ENCODE results near the gene SPRTN. TPM values are rescaled to one million over a fixed set of nuclear protein-coding genes. Genes with fewer than 3 reads are reported as not detected.

SPRTN gene
- total RNA-seq, 1 donor from 2014 or later = 18.9 TPM

- Mint-ChIP-seq H3K36me3 (ENCODE audit: low read depth) (peaks cover 59% of the 10 kb centered on the region), H3K9me3 (no peaks in the 10 kb centered on the region), H3K27me3 (peaks cover 1% of the 10 kb centered on the region), H3K4me1 (peaks cover 74% of the 10 kb centered on the region), H3K27ac (peak overlapping the region; percentile 77), H3K4me3 (peak overlapping the region; percentile 99)
- ATAC-seq (ENCODE audit: low read depth) (no peak), DNase-seq (no peak)
- intact Hi-C loops (cut with micrococcal nuclease) = loop anchor here (2.0 to 10.0 kb wide), 4 partner anchors 121 to 469 kb away; partner anchors contain the start of genes C1orf198 and FAM89A
- TF ChIP-seq CTCF (IDR thresholded peaks at IDR 0.05) = no peak
- CTCF ChIA-PET = no interaction called here
- POLR2A ChIA-PET = interaction anchor here (0.7 kb wide), 1 partner anchor 88 kb away, joined by 3 read pairs; no protein-coding TSS in a partner anchor
These were observed 2.2 kb upstream of the SPRTN start for GRCh38 chr1:231335663-231336602.

- peaks cover 56% of the 10 kb centered on the region for H3K36me3 Mint-ChIP-seq (ENCODE audit: low read depth)
- ATAC-seq (ENCODE audit: low read depth) = no peak
- H3K4me3 Mint-ChIP-seq = peak overlapping the region; percentile 99
These were observed 1.0 kb upstream of the SPRTN start for GRCh38 chr1:231337043-231337471.

GRCh38 chr1:231337472-231338269 lies 422 bp upstream of the SPRTN start, which contains the start of gene EXOC8:
Gene EXOC8 (minus strand): TSS chr1:231337852. CDS start chr1:231337745, 107 bp downstream.
- Mint-ChIP-seq H3K27ac (peak within 1 kb of the TSS; percentile 99), H3K9me3 (no peaks in the 10 kb centered on the region), H3K4me1 (peaks cover 66% of the 10 kb centered on the region), H3K27me3 (peaks cover 1% of the 10 kb centered on the region), H3K4me3 (peak within 1 kb of the TSS; percentile 99), H3K36me3 (ENCODE audit: low read depth) (peaks cover 53% of the 10 kb centered on the region)
- peak; percentile 78 for ATAC-seq (ENCODE audit: low read depth)
- intact Hi-C loops (cut with micrococcal nuclease) = loop anchor here (1.0 to 10.0 kb wide), 9 partner anchors 84 to 695 kb away; partner anchors contain the start of genes ARV1, C1orf198, COG2 and FAM89A
- DNase-seq = peak; percentile 99
- no peak for TF ChIP-seq CTCF (IDR thresholded peaks at IDR 0.05)
- CTCF ChIA-PET = interaction anchor here (1.1 to 1.5 kb wide), 4 partner anchors 17 to 419 kb away, joined by 3 to 7 read pairs (median 3); no protein-coding TSS in a partner anchor
- POLR2A ChIA-PET = interaction anchor here (0.6 to 2.5 kb wide), 22 partner anchors 9 to 1779 kb away, joined by 3 to 23 read pairs (median 4); partner anchors contain the start of genes ABCB10, EGLN1, GNPAT and MAP10

More at GRCh38 chr1:231337043-231337471, 1.0 kb upstream of the SPRTN start:
- ChIA-PET CTCF (interaction anchor here (1.5 kb wide), 1 partner anchor 20 kb away, joined by 7 read pairs; no protein-coding TSS in a partner anchor), POLR2A (interaction anchor here (0.8 to 2.5 kb wide), 10 partner anchors 12 to 1779 kb away, joined by 3 to 23 read pairs (median 5); partner anchors contain the start of genes ABCB10, EGLN1, GNPAT and TSNAX)
- Mint-ChIP-seq H3K4me1 (peaks cover 69% of the 10 kb centered on the region), H3K27me3 (peaks cover 1% of the 10 kb centered on the region), H3K27ac (peak overlapping the region; percentile 99), H3K9me3 (no peaks in the 10 kb centered on the region)
- TF ChIP-seq CTCF (IDR thresholded peaks at IDR 0.05) = no peak
- intact Hi-C loops (cut with micrococcal nuclease) = loop anchor here (1.0 to 10.0 kb wide), 6 partner anchors 96 to 470 kb away; partner anchors contain the start of genes ARV1, C1orf198, FAM89A and GNPAT
- no peak for DNase-seq

- no peak overlapping the region for H3K27ac Mint-ChIP-seq
- TF ChIP-seq CTCF (IDR thresholded peaks at IDR 0.05) = no peak
- peaks cover 53% of the 10 kb centered on the region for H3K36me3 Mint-ChIP-seq (ENCODE audit: low read depth)
- DNase-seq = no peak
- POLR2A ChIA-PET = no interaction called here
- peaks cover 1% of the 10 kb centered on the region for H3K27me3 Mint-ChIP-seq
- CTCF ChIA-PET = interaction anchor here (1.7 kb wide), 1 partner anchor 17 kb away, joined by 4 read pairs; no protein-coding TSS in a partner anchor
- no peak overlapping the region for H3K4me3 Mint-ChIP-seq
- no peak for ATAC-seq (ENCODE audit: low read depth)
- peaks cover 38% of the 10 kb centered on the region for H3K4me1 Mint-ChIP-seq
- no peaks in the 10 kb centered on the region for H3K9me3 Mint-ChIP-seq
- intact Hi-C loops (cut with micrococcal nuclease) = no loop called here
These were observed 2.4 kb downstream of the SPRTN start for GRCh38 chr1:231340328-231341013.
